Panc1 (cell line): ENCODE results near the gene CTXN1. TPM values are rescaled to one million over a fixed set of nuclear protein-coding genes. Genes with fewer than 3 reads are reported as not detected.

Experiments
- ATAC-seq: fragments of 200-7000 bp; cut with Tn5 transposase; 2 replicates; pipeline ENCODE4 v1.9.1; 2020; ENCODE audit warnings: mild to moderate bottlenecking, moderate library complexity
- BruUV-seq: library from RNA; stranded (reverse); fragments of 400-500 nt; replicated peaks from 2 replicates; lab custom pipeline; 2021; lab: Mats Ljungman, UMichigan
- CTCF ChIA-PET: fragments of 300-600 bp; sonication (Branson Sonifier 250); formaldehyde crosslinking; loops from one replicate; lab custom pipeline; 2022; ENCODE audit warnings: antibody characterized with exemption; lab: Charles Lee
- POLR2A ChIA-PET: fragments of 300-600 bp; sonication (Branson Sonifier 250); formaldehyde crosslinking; loops from one replicate; lab custom pipeline; 2022; ENCODE audit warnings: antibody characterized with exemption; lab: Charles Lee
- DNase-seq: peaks from one replicate; pipeline ENCODE4 v3.0.0-alpha.2; 2010; ENCODE audit warnings: low read depth, low spot score
- H3K27ac ChIP-seq: 2 replicates; pipeline ENCODE4 v1.5.1; 2011; ENCODE audit warnings: mild to moderate bottlenecking, low read length, inconsistent platforms
- H3K27me3 ChIP-seq: fragments of 200-500 bp; sonication (Bioruptor generic); 2 replicates; pipeline ENCODE4 v1.6.0; 2014; ENCODE audit warnings: low read length, inconsistent platforms; ENCODE audit not compliant: control insufficient read depth, insufficient read depth
- H3K36me3 ChIP-seq: fragments of 200-500 bp; sonication (Bioruptor generic); 2 replicates; pipeline ENCODE4 v1.5.1; 2014; ENCODE audit warnings: inconsistent platforms, mild to moderate bottlenecking, low read length, moderate library complexity; ENCODE audit not compliant: control insufficient read depth, insufficient read depth
- H3K4me1 ChIP-seq: 2 replicates; pipeline ENCODE4 v1.5.1; 2011; ENCODE audit warnings: inconsistent platforms, mild to moderate bottlenecking, low read length, moderate library complexity; ENCODE audit not compliant: control insufficient read depth, insufficient read depth
- H3K4me3 ChIP-seq, 2 experiments: 2 replicates each; pipeline ENCODE4 v1.5.1; 2011 to 2012; ENCODE audit warnings: low read depth in 2 of 2, low read length in 2 of 2, mild to moderate bottlenecking in 2 of 2, inconsistent platforms in 1 of 2, moderate library complexity in 1 of 2
- H3K9me3 ChIP-seq: fragments of 200-500 bp; sonication (Bioruptor generic); 2 replicates; pipeline ENCODE4 v1.5.1; 2014; ENCODE audit warnings: low read depth, mild to moderate bottlenecking, inconsistent platforms, low read length, moderate library complexity; ENCODE audit not compliant: control insufficient read depth, insufficient read depth
- CTCF ChIP-seq: fragments of 450-650 bp; IDR thresholded peaks from 2 replicates; pipeline ENCODE4 v1.5.1; 2017; ENCODE audit warnings: mild to moderate bottlenecking
- POLR2AphosphoS5 ChIP-seq: IDR thresholded peaks from 2 replicates; pipeline ENCODE4 v1.6.1; 2012; ENCODE audit warnings: mild to moderate bottlenecking, low read depth, low read length, moderate library complexity
- SIN3A ChIP-seq: IDR thresholded peaks from 2 replicates; pipeline ENCODE4 v1.6.1; 2012; ENCODE audit warnings: low read depth, mild to moderate bottlenecking, low read length, moderate library complexity, borderline replicate concordance; ENCODE audit not compliant: insufficient read depth
- TCF7L2 ChIP-seq: IDR thresholded peaks from 2 replicates; pipeline ENCODE4 v1.6.1; 2011; ENCODE audit warnings: mild to moderate bottlenecking, low read depth, low read length, inconsistent platforms
- in situ Hi-C: cut with HindIII; loops from 2 replicates; pipeline ENCODE4 v1.10.0; 2016; ENCODE audit warnings: low sequenced_read_pairs, low pct_unique_long_range_greater_than_20kb
- intact Hi-C: fragments of 100-400 bp; cut with micrococcal nuclease; formaldehyde crosslinking; loops from one replicate; pipeline ENCODE4 v1.10.0; 2022; ENCODE audit not compliant: unreplicated experiment
- total RNA-seq: library from RNA; stranded (reverse); gene quantifications from one replicate; pipeline ENCODE4 v1.2.1, GENCODE V29; 2021; ENCODE audit not compliant: unreplicated experiment
- TF ChIP-seq, protein P1 (sequence below), 2 experiments: IDR thresholded peaks; 2 replicates each; pipeline ENCODE4 v1.6.1; 2011 to 2012; ENCODE audit warnings: low read depth in 2 of 2, control low read depth in 1 of 2, low read length in 1 of 2, mild to moderate bottlenecking in 1 of 2, moderate library complexity in 1 of 2; ENCODE audit not compliant: insufficient read depth in 1 of 2

The CTXN1 gene
- total RNA-seq, 1 experiment from 2014 or later: 89.4 TPM

DNA sequence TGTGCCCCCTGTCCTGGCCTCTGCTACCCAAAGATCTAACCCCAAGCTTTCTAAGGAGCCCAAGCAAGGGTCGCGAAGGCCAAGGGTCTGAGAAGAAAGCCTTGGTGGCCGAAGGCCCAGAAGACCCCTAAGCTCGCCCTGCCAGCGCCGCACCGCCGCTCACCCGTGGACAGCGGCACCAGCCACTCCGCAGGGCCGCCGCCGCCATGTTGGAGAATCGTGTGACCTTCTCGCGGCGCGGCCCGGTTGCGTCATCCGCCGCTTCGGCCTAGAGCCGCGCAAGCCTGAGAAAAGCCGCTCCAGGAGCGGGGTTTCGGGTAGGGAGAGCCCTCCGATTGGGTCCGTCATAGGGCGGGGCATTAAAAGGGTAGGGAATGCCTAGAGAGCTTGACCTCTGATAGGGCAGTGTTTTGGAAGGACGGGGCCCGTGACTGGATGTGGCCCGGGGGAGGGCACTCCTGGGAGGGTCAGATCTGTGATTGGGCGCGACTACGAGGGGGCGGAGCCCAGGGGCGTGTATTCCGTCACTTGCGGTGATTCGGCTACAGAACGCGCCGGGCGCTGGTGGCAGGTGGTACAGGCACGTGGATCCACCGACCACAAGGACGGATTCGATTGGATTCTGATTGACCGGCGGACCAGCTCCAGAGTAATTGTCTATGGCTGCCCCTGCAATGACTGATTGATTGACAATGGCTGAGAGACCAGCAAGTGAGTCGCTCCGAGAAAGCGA is 17.7 kb upstream of the CTXN1 start, which contains the start of gene TIMM44:
TSS of gene TIMM44 (minus strand) at position 223 of the 733 bp plus-strand sequence. CDS start at position 208, 15 bp downstream.
- H3K4me3 ChIP-seq: peak within 1 kb of the TSS; percentile 92 to 96
- POLR2A ChIA-PET: interaction anchor here (1.0 to 1.4 kb wide), 3 partner anchors 13 to 27 kb away, joined by 3 to 4 read pairs (median 3); no protein-coding TSS in a partner anchor
- in situ Hi-C loops (no loop called here), intact Hi-C loops (loop anchor here (1.0 kb wide), 1 partner anchor 310 kb away; no protein-coding TSS in a partner anchor)
- H3K4me1 ChIP-seq: no peaks in the 10 kb centered on the region
- ATAC-seq (peak; percentile 99), DNase-seq (peak; percentile 95)
- H3K27me3 ChIP-seq: no peaks in the 10 kb centered on the region
- no TSS peak for BruUV-seq
- peak within 1 kb of the TSS; percentile 86 for H3K27ac ChIP-seq
- TF ChIP-seq CTCF: no peak
- peak; percentile 89 for TF ChIP-seq POLR2AphosphoS5
- TF ChIP-seq SIN3A: peak; percentile 53; the same call in 1 of the 2 replicates
- TF ChIP-seq TCF7L2: no peak
- TF ChIP-seq, protein P1, sequence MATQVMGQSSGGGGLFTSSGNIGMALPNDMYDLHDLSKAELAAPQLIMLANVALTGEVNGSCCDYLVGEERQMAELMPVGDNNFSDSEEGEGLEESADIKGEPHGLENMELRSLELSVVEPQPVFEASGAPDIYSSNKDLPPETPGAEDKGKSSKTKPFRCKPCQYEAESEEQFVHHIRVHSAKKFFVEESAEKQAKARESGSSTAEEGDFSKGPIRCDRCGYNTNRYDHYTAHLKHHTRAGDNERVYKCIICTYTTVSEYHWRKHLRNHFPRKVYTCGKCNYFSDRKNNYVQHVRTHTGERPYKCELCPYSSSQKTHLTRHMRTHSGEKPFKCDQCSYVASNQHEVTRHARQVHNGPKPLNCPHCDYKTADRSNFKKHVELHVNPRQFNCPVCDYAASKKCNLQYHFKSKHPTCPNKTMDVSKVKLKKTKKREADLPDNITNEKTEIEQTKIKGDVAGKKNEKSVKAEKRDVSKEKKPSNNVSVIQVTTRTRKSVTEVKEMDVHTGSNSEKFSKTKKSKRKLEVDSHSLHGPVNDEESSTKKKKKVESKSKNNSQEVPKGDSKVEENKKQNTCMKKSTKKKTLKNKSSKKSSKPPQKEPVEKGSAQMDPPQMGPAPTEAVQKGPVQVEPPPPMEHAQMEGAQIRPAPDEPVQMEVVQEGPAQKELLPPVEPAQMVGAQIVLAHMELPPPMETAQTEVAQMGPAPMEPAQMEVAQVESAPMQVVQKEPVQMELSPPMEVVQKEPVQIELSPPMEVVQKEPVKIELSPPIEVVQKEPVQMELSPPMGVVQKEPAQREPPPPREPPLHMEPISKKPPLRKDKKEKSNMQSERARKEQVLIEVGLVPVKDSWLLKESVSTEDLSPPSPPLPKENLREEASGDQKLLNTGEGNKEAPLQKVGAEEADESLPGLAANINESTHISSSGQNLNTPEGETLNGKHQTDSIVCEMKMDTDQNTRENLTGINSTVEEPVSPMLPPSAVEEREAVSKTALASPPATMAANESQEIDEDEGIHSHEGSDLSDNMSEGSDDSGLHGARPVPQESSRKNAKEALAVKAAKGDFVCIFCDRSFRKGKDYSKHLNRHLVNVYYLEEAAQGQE (IDR thresholded peaks at IDR 0.05; ENCODE audit: insufficient read depth in 1 of 2, low read depth in 2 of 2, low read length in 1 of 2): peak in 1 of 2 experiments; percentile 35; a peak in 1 of 4 replicates
- CTCF ChIA-PET: interaction anchor here (0.5 to 0.9 kb wide), 5 partner anchors 126 to 685 kb away, joined by 3 to 7 read pairs (median 5); no protein-coding TSS in a partner anchor
- no peaks in the 10 kb centered on the region for H3K9me3 ChIP-seq
- peaks cover 4% of the 10 kb centered on the region for H3K36me3 ChIP-seq

- intact Hi-C loops: no loop called here
- in situ Hi-C loops: no loop called here
- H3K4me3 ChIP-seq: peak overlapping the region; percentile 92 to 96
- POLR2A ChIA-PET: interaction anchor here (1.0 to 1.4 kb wide), 2 partner anchors 12 to 26 kb away, joined by 3 to 4 read pairs; no protein-coding TSS in a partner anchor
- peak overlapping the region; percentile 86 for H3K27ac ChIP-seq
- CTCF ChIA-PET: interaction anchor here (0.5 to 0.6 kb wide), 2 partner anchors 177 to 684 kb away, joined by 4 to 6 read pairs; no protein-coding TSS in a partner anchor
- DNase-seq (no peak), ATAC-seq (peak; percentile 23; the same call in 1 of the 2 replicates)
- no peak for TF ChIP-seq TCF7L2
- no peak for TF ChIP-seq POLR2AphosphoS5
- TF ChIP-seq CTCF: no peak
- no peak for TF ChIP-seq SIN3A
- BruUV-seq: no TSS peak
- H3K4me1 ChIP-seq: no peaks in the 10 kb centered on the region
- H3K36me3 ChIP-seq: peaks cover 4% of the 10 kb centered on the region
- H3K9me3 ChIP-seq: no peaks in the 10 kb centered on the region
- H3K27me3 ChIP-seq: no peaks in the 10 kb centered on the region
Observed at GRCh38 chr19:7942981-7943443, 17.1 kb upstream of the CTXN1 start.
